Mesenchymal stem cell (in vitro differentiated cells and primary cell): ENCODE data around the gene CSTPP1.
"Not testable (repeated sequence)": the region's sequence is repeated elsewhere in the genome, so short reads cannot be mapped to it uniquely, and the experiment has no call there.

ENCODE experiments used
- DNase-seq: peaks from one replicate; pipeline ENCODE4 v3.0.0-alpha.2; 2013
- H2AFZ ChIP-seq: one replicate; pipeline ENCODE4 v1.6.1; 2013; ENCODE audit warnings: low read depth, mild to moderate bottlenecking, control low read depth, inconsistent platforms, low read length, moderate library complexity
- H2AK5ac ChIP-seq: 2 replicates; pipeline ENCODE4 v1.6.1; 2013; ENCODE audit warnings: low read length, moderate library complexity, mild to moderate bottlenecking, inconsistent platforms; ENCODE audit not compliant: severe bottlenecking
- H2BK120ac ChIP-seq: one replicate; pipeline ENCODE4 v1.6.1; 2013; ENCODE audit warnings: low read depth, mild to moderate bottlenecking, inconsistent platforms, low read length, moderate library complexity
- H2BK12ac ChIP-seq, 2 experiments: one replicate each; pipeline ENCODE4 v1.6.1; 2013; ENCODE audit warnings: inconsistent platforms in 2 of 2, low read length in 2 of 2, mild to moderate bottlenecking in 2 of 2, moderate library complexity in 2 of 2, control low read depth in 1 of 2
- H2BK15ac ChIP-seq: one replicate; pipeline ENCODE4 v1.6.1; 2013; ENCODE audit warnings: mild to moderate bottlenecking, low read depth, inconsistent platforms; ENCODE audit not compliant: poor library complexity, severe bottlenecking
- H2BK5ac ChIP-seq: 2 replicates; pipeline ENCODE4 v1.6.1; 2013; ENCODE audit warnings: low read depth, mild to moderate bottlenecking, low read length, control low read depth, inconsistent platforms; ENCODE audit not compliant: poor library complexity, severe bottlenecking
- H3K14ac ChIP-seq, 2 experiments: one replicate each; pipeline ENCODE4 v1.6.1; 2013; ENCODE audit warnings: inconsistent platforms in 2 of 2, low read length in 2 of 2, control low read depth in 1 of 2, mild to moderate bottlenecking in 1 of 2, moderate library complexity in 1 of 2
- H3K18ac ChIP-seq, 2 experiments: one replicate each; pipeline ENCODE4 v1.6.1; 2013; ENCODE audit warnings: inconsistent platforms in 2 of 2, low read length in 2 of 2, control low read depth in 1 of 2, low read depth in 1 of 2, mild to moderate bottlenecking in 1 of 2
- H3K23ac ChIP-seq, 2 experiments: one replicate each; pipeline ENCODE4 v1.6.1; 2013; ENCODE audit warnings: inconsistent platforms in 2 of 2, low read length in 2 of 2, mild to moderate bottlenecking in 2 of 2, moderate library complexity in 2 of 2, control low read depth in 1 of 2
- H3K27ac ChIP-seq: 2 replicates; pipeline ENCODE4 v1.5.1; 2013; ENCODE audit warnings: mild to moderate bottlenecking, moderate library complexity, low read length, control low read depth, inconsistent platforms; ENCODE audit not compliant: poor library complexity, severe bottlenecking
- H3K27me3 ChIP-seq, 2 experiments: 2 replicates each; pipeline versions ENCODE4 v1.6.1 to v1.7.0; 2013; ENCODE audit warnings: low read length in 2 of 2, mild to moderate bottlenecking in 2 of 2, moderate library complexity in 2 of 2, control low read depth in 1 of 2, inconsistent platforms in 1 of 2; ENCODE audit not compliant: control insufficient read depth in 1 of 2, insufficient read depth in 1 of 2
- H3K36me3 ChIP-seq, 2 experiments: 2 replicates each; pipeline versions ENCODE4 v1.6.1 to v1.7.0; 2013; ENCODE audit warnings: low read length in 2 of 2, control low read depth in 1 of 2, inconsistent platforms in 1 of 2, low read depth in 1 of 2, mild to moderate bottlenecking in 1 of 2; ENCODE audit not compliant: insufficient read depth in 2 of 2, control insufficient read depth in 1 of 2
- H3K4ac ChIP-seq, 2 experiments: one replicate each; pipeline ENCODE4 v1.6.1; 2013; ENCODE audit warnings: inconsistent platforms in 2 of 2, low read length in 2 of 2, mild to moderate bottlenecking in 2 of 2, moderate library complexity in 2 of 2, control low read depth in 1 of 2, low read depth in 1 of 2
- H3K4me1 ChIP-seq: 2 replicates; pipeline ENCODE4 v1.6.1; 2013; ENCODE audit warnings: low read depth, low read length, control low read depth; ENCODE audit not compliant: control insufficient read depth, insufficient read depth
- H3K4me2 ChIP-seq: 2 replicates; pipeline ENCODE4 v1.6.1; 2013; ENCODE audit warnings: low read length, mild to moderate bottlenecking, inconsistent platforms; ENCODE audit not compliant: poor library complexity, severe bottlenecking
- H3K4me3 ChIP-seq, 2 experiments: 2 replicates each; pipeline versions ENCODE4 v1.5.1 to v1.7.0; 2013; ENCODE audit warnings: low read length in 2 of 2, mild to moderate bottlenecking in 2 of 2, control low read depth in 1 of 2, low read depth in 1 of 2; ENCODE audit not compliant: insufficient read depth in 1 of 2
- H3K79me1 ChIP-seq: replicated peaks from 2 replicates; pipeline ENCODE4 v1.6.1; 2013; ENCODE audit warnings: mild to moderate bottlenecking, control low read depth, low read length, inconsistent platforms; ENCODE audit not compliant: poor library complexity, severe bottlenecking
- H3K9ac ChIP-seq: 2 replicates; pipeline ENCODE4 v1.7.0; 2013; ENCODE audit warnings: mild to moderate bottlenecking, low read length, moderate library complexity
- H3K9me3 ChIP-seq: 2 replicates; pipeline ENCODE4 v1.7.0; 2013; ENCODE audit warnings: mild to moderate bottlenecking, low read length; ENCODE audit not compliant: control insufficient read depth
- H4K8ac ChIP-seq: one replicate; pipeline ENCODE4 v1.6.1; 2013; ENCODE audit warnings: inconsistent platforms, mild to moderate bottlenecking, low read length, moderate library complexity
- H4K91ac ChIP-seq: one replicate; pipeline ENCODE4 v1.6.1; 2013; ENCODE audit warnings: mild to moderate bottlenecking, low read length, inconsistent platforms
- WGBS: methylation state at CpG from one replicate; pipeline ENCODE4 v1.1.7; 2013; ENCODE audit warnings: mixed read lengths; 5-methylcytosine and 5-hydroxymethylcytosine counted together

CSTPP1 gene

GRCh38 chr11:46992386-46992785 is 55.8 kb downstream of the CSTPP1 start:
- H2AFZ ChIP-seq, H4K8ac ChIP-seq, DNase-seq, H3K9ac ChIP-seq, H3K4me2 ChIP-seq, H3K4me1 ChIP-seq, H2BK15ac ChIP-seq, H3K27ac ChIP-seq, H3K9me3 ChIP-seq, H3K4ac ChIP-seq, H3K14ac ChIP-seq, H3K27me3 ChIP-seq, H2BK12ac ChIP-seq, H2AK5ac ChIP-seq, H3K4me3 ChIP-seq, H3K18ac ChIP-seq, H2BK120ac ChIP-seq, H2BK5ac ChIP-seq, H3K23ac ChIP-seq, H3K79me1 ChIP-seq, H4K91ac ChIP-seq: not testable (repeated sequence)
- WGBS, result 100% methylated on average over 1 of the region's 2 CpGs
- H3K36me3 ChIP-seq, result peaks cover 0 to 21% of the 10 kb centered on the region in 2 experiments

- H2BK15ac ChIP-seq, H3K4me1 ChIP-seq, H3K27me3 ChIP-seq, H3K36me3 ChIP-seq, H3K23ac ChIP-seq, H4K91ac ChIP-seq, H3K27ac ChIP-seq, H2AK5ac ChIP-seq, H3K9ac ChIP-seq, H3K4me3 ChIP-seq, H3K4ac ChIP-seq, DNase-seq, H2BK12ac ChIP-seq, H2BK5ac ChIP-seq, H3K14ac ChIP-seq, H2BK120ac ChIP-seq, H3K9me3 ChIP-seq, H3K4me2 ChIP-seq, H3K18ac ChIP-seq, H2AFZ ChIP-seq, H4K8ac ChIP-seq: not testable (repeated sequence)
- peaks cover 17% of the 10 kb centered on the region for H3K79me1 ChIP-seq
- 95% methylated on average over 13 of the region's 14 CpGs for WGBS
Observed at GRCh38 chr11:46997796-46998195, 61.2 kb downstream of the CSTPP1 start.

DNA sequence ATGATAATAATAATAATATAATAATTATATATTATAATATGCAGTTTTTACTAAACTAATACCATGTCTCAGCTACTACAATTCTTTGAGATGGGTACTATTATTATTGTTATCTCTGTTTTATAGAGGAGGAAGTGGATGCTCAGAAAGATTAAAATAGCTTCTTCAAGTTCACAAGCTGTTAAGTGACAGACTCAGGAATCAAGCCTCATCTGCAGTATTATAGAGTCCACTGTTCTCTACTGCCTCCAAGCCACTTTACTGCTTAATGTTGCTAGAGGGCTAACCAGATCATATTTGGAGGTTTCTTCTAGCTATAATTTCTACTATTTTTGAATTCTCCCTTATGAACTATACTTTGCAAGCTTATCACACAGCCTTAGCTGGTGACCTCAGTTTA is 62.7 kb downstream of the CSTPP1 start:
- no peak overlapping the region for H3K27ac ChIP-seq
- no peak overlapping the region for H3K9ac ChIP-seq
- H4K8ac ChIP-seq, result no peak overlapping the region
- H2BK5ac ChIP-seq, result no peak overlapping the region
- no peaks in the 10 kb centered on the region for H3K9me3 ChIP-seq
- no peak overlapping the region for H4K91ac ChIP-seq
- no peak overlapping the region for H3K18ac ChIP-seq
- no peak overlapping the region for H3K14ac ChIP-seq
- no peak overlapping the region for H3K4ac ChIP-seq
- no peak for DNase-seq
- H3K23ac ChIP-seq, result no peak overlapping the region
- peaks cover 24% of the 10 kb centered on the region for H3K79me1 ChIP-seq
- H3K4me1 ChIP-seq, result peaks cover 2% of the 10 kb centered on the region
- no peak overlapping the region for H3K4me3 ChIP-seq
- H2BK15ac ChIP-seq, result no peak overlapping the region
- peaks cover 6 to 7% of the 10 kb centered on the region in 2 experiments for H3K36me3 ChIP-seq
- no peak overlapping the region for H2AK5ac ChIP-seq
- no peak overlapping the region for H2BK120ac ChIP-seq
- no peak overlapping the region for H2BK12ac ChIP-seq
- no peak overlapping the region for H2AFZ ChIP-seq
- no peaks in the 10 kb centered on the region for H3K27me3 ChIP-seq
- no peak overlapping the region for H3K4me2 ChIP-seq

DNA sequence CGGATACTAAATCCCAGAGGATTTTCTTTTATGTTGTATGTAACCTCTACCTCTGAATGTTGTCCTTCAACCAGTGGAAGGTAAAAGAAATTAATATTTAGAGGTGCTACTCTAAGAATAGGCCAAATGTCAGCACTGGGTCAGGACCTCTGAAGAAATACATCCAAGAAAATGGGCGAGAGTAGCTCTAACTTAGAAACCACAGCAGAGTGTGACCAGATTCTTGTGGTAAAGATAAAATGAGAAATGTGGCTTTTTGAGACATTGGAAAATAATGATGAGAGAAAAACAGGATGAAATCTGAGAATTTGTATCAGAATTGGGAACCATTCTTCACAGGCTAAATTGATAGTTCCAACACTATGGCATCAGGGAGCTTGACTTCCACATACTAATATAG is 63.5 kb downstream of the CSTPP1 start:
- Histone ChIP-seq H3K14ac (no peak overlapping the region), H2BK15ac (no peak overlapping the region), H3K79me1 (peaks cover 24% of the 10 kb centered on the region), H3K4me3 (no peak overlapping the region), H3K9me3 (no peaks in the 10 kb centered on the region), H2BK120ac (no peak overlapping the region), H2BK5ac (no peak overlapping the region), H4K8ac (no peak overlapping the region), H3K27me3 (no peaks in the 10 kb centered on the region), H3K4me2 (no peak overlapping the region), H3K23ac (no peak overlapping the region), H2BK12ac (no peak overlapping the region), H3K36me3 (peaks cover 6 to 7% of the 10 kb centered on the region in 2 experiments), H2AK5ac (no peak overlapping the region), H3K18ac (no peak overlapping the region), H3K27ac (no peak overlapping the region), H3K4me1 (peaks cover 3% of the 10 kb centered on the region), H3K4ac (no peak overlapping the region), H2AFZ (no peak overlapping the region), H4K91ac (no peak overlapping the region), H3K9ac (no peak overlapping the region)
- DNase-seq, result no peak
- 38% methylated on average over 1 of the region's 2 CpGs for WGBS
